Measurements from ENCODE around the gene CAMK1. TPM values are rescaled to one million over a fixed set of nuclear protein-coding genes. Genes with fewer than 3 reads are reported as not detected.

Gene CAMK1
- total RNA-seq, 2 experiments from 2014 or later, result 0.74 to 1.1 TPM

- no peak overlapping the region for H3K4me3 ChIP-seq (ENCODE audit: low read length)
- CTCF ChIA-PET, result no interaction called here
- Mint-ChIP-seq H3K27ac (no peak overlapping the region), H3K36me3 (ENCODE audit: low read depth) (peaks cover 32% of the 10 kb centered on the region), H3K4me3 (no peak overlapping the region), H3K4me1 (ENCODE audit: low read depth) (no peaks in the 10 kb centered on the region), H3K9me3 (no peaks in the 10 kb centered on the region), H3K27me3 (no peaks in the 10 kb centered on the region)
- POLR2A ChIA-PET, result no interaction called here
- peaks cover under 1% of the 10 kb centered on the region for H3K4me1 ChIP-seq (ENCODE audit: insufficient read depth, low read length)
- intact Hi-C loops (cut with DNase I, micrococcal nuclease), result no loop called here
- H3K9me3 ChIP-seq (ENCODE audit: control insufficient read depth in 1 of 2, insufficient read depth in 1 of 2, low read length in 2 of 2), result no peaks in the 10 kb centered on the region
- ATAC-seq (ENCODE audit: poor library complexity) (no peak), DNase-seq (no peak)
- H3K27ac ChIP-seq (ENCODE audit: low read depth in 1 of 2, low read length in 2 of 2), result no peak overlapping the region
- peaks cover 41% of the 10 kb centered on the region for H3K36me3 ChIP-seq (ENCODE audit: insufficient read depth, low read length)
- no peaks in the 10 kb centered on the region for H3K27me3 ChIP-seq (ENCODE audit: control insufficient read depth in 1 of 2, insufficient read depth in 2 of 2, low read length in 2 of 2)
- no peak for TF ChIP-seq CTCF (IDR thresholded peaks at IDR 0.05)
Measured at GRCh38 chr3:9761919-9762318, 7.8 kb downstream of the CAMK1 start.

GRCh38 chr3:9760779-9761505 lies 8.8 kb downstream of the CAMK1 start:
- H3K27ac ChIP-seq (ENCODE audit: low read depth in 1 of 2, low read length in 2 of 2), result no peak overlapping the region
- H3K4me1 ChIP-seq (ENCODE audit: insufficient read depth, low read length), result peaks cover 9% of the 10 kb centered on the region
- ChIA-PET POLR2A (interaction anchor here (0.6 kb wide), 1 partner anchor 11 kb away, joined by 6 read pairs; no protein-coding TSS in a partner anchor), CTCF (no interaction called here)
- Mint-ChIP-seq H3K9me3 (no peaks in the 10 kb centered on the region), H3K4me3 (no peak overlapping the region), H3K27me3 (no peaks in the 10 kb centered on the region), H3K27ac (no peak overlapping the region), H3K4me1 (ENCODE audit: low read depth) (no peaks in the 10 kb centered on the region), H3K36me3 (ENCODE audit: low read depth) (peaks cover 41% of the 10 kb centered on the region)
- H3K36me3 ChIP-seq (ENCODE audit: insufficient read depth, low read length), result peaks cover 50% of the 10 kb centered on the region
- no peak for DNase-seq
- no peaks in the 10 kb centered on the region for H3K9me3 ChIP-seq (ENCODE audit: control insufficient read depth in 1 of 2, insufficient read depth in 1 of 2, low read length in 2 of 2)
- no peak for TF ChIP-seq CTCF (IDR thresholded peaks at IDR 0.05)
- H3K27me3 ChIP-seq (ENCODE audit: control insufficient read depth in 1 of 2, insufficient read depth in 2 of 2, low read length in 2 of 2), result no peaks in the 10 kb centered on the region
- no peak overlapping the region for H3K4me3 ChIP-seq (ENCODE audit: low read length)
- intact Hi-C loops (cut with DNase I, micrococcal nuclease), result loop anchor here in 1 of 2 experiments (1.0 kb wide), 1 partner anchor 9 kb away; no protein-coding TSS in a partner anchor
- no peak for ATAC-seq (ENCODE audit: poor library complexity)

GRCh38 chr3:9757427-9757826 lies 12.3 kb downstream of the CAMK1 start:
- no peak overlapping the region for H3K4me3 Mint-ChIP-seq
- Histone ChIP-seq H3K4me1 (ENCODE audit: insufficient read depth, low read length) (peaks cover 24% of the 10 kb centered on the region), H3K4me3 (ENCODE audit: low read length) (no peak overlapping the region), H3K36me3 (ENCODE audit: insufficient read depth, low read length) (peaks cover 64% of the 10 kb centered on the region), H3K27ac (ENCODE audit: low read depth in 1 of 2, low read length in 2 of 2) (no peak overlapping the region), H3K9me3 (ENCODE audit: control insufficient read depth in 1 of 2, insufficient read depth in 1 of 2, low read length in 2 of 2) (no peaks in the 10 kb centered on the region), H3K27me3 (ENCODE audit: control insufficient read depth in 1 of 2, insufficient read depth in 2 of 2, low read length in 2 of 2) (no peaks in the 10 kb centered on the region)
- ATAC-seq (ENCODE audit: poor library complexity) (no peak), DNase-seq (no peak)
- intact Hi-C loops (cut with DNase I, micrococcal nuclease), result no loop called here
- H3K4me1 Mint-ChIP-seq (ENCODE audit: low read depth), result peaks cover 17% of the 10 kb centered on the region
- TF ChIP-seq CTCF (IDR thresholded peaks at IDR 0.05), result no peak
- no peaks in the 10 kb centered on the region for H3K27me3 Mint-ChIP-seq
- no peak overlapping the region for H3K27ac Mint-ChIP-seq
- CTCF ChIA-PET, result no interaction called here
- H3K36me3 Mint-ChIP-seq (ENCODE audit: low read depth), result peaks cover 63% of the 10 kb centered on the region
- H3K9me3 Mint-ChIP-seq, result no peaks in the 10 kb centered on the region
- POLR2A ChIA-PET, result interaction anchor here (0.6 kb wide), 1 partner anchor 22 kb away, joined by 3 read pairs; no protein-coding TSS in a partner anchor

Data from CD4-positive, alpha-beta T cell (primary cell).